Panc1 (cell line): ENCODE measurements around the gene UBAC2. TPM values are rescaled to one million over a fixed set of nuclear protein-coding genes. Genes with fewer than 3 reads are reported as not detected.

Experiments
- ATAC-seq: fragments of 200-7000 bp; cut with Tn5 transposase; 2 replicates; pipeline ENCODE4 v1.9.1; 2020; ENCODE audit warnings: mild to moderate bottlenecking, moderate library complexity
- BruUV-seq: library from RNA; stranded (reverse); fragments of 400-500 nt; replicated peaks from 2 replicates; lab custom pipeline; 2021; lab: Mats Ljungman, UMichigan
- CTCF ChIA-PET: fragments of 300-600 bp; sonication (Branson Sonifier 250); formaldehyde crosslinking; loops from one replicate; lab custom pipeline; 2022; ENCODE audit warnings: antibody characterized with exemption; lab: Charles Lee
- POLR2A ChIA-PET: fragments of 300-600 bp; sonication (Branson Sonifier 250); formaldehyde crosslinking; loops from one replicate; lab custom pipeline; 2022; ENCODE audit warnings: antibody characterized with exemption; lab: Charles Lee
- DNase-seq: peaks from one replicate; pipeline ENCODE4 v3.0.0-alpha.2; 2010; ENCODE audit warnings: low read depth, low spot score
- H3K27ac ChIP-seq: 2 replicates; pipeline ENCODE4 v1.5.1; 2011; ENCODE audit warnings: mild to moderate bottlenecking, low read length, inconsistent platforms
- H3K27me3 ChIP-seq: fragments of 200-500 bp; sonication (Bioruptor generic); 2 replicates; pipeline ENCODE4 v1.6.0; 2014; ENCODE audit warnings: low read length, inconsistent platforms; ENCODE audit not compliant: control insufficient read depth, insufficient read depth
- H3K36me3 ChIP-seq: fragments of 200-500 bp; sonication (Bioruptor generic); 2 replicates; pipeline ENCODE4 v1.5.1; 2014; ENCODE audit warnings: inconsistent platforms, mild to moderate bottlenecking, low read length, moderate library complexity; ENCODE audit not compliant: control insufficient read depth, insufficient read depth
- H3K4me1 ChIP-seq: 2 replicates; pipeline ENCODE4 v1.5.1; 2011; ENCODE audit warnings: inconsistent platforms, mild to moderate bottlenecking, low read length, moderate library complexity; ENCODE audit not compliant: control insufficient read depth, insufficient read depth
- H3K4me3 ChIP-seq, 2 experiments: 2 replicates each; pipeline ENCODE4 v1.5.1; 2011 to 2012; ENCODE audit warnings: low read depth in 2 of 2, low read length in 2 of 2, mild to moderate bottlenecking in 2 of 2, inconsistent platforms in 1 of 2, moderate library complexity in 1 of 2
- H3K9me3 ChIP-seq: fragments of 200-500 bp; sonication (Bioruptor generic); 2 replicates; pipeline ENCODE4 v1.5.1; 2014; ENCODE audit warnings: low read depth, mild to moderate bottlenecking, inconsistent platforms, low read length, moderate library complexity; ENCODE audit not compliant: control insufficient read depth, insufficient read depth
- CTCF ChIP-seq: fragments of 450-650 bp; IDR thresholded peaks from 2 replicates; pipeline ENCODE4 v1.5.1; 2017; ENCODE audit warnings: mild to moderate bottlenecking
- POLR2AphosphoS5 ChIP-seq: IDR thresholded peaks from 2 replicates; pipeline ENCODE4 v1.6.1; 2012; ENCODE audit warnings: mild to moderate bottlenecking, low read depth, low read length, moderate library complexity
- REST ChIP-seq, 2 experiments: IDR thresholded peaks; 2 replicates each; pipeline ENCODE4 v1.6.1; 2011 to 2012; ENCODE audit warnings: low read depth in 2 of 2, control low read depth in 1 of 2, low read length in 1 of 2, mild to moderate bottlenecking in 1 of 2, moderate library complexity in 1 of 2; ENCODE audit not compliant: insufficient read depth in 1 of 2
- SIN3A ChIP-seq: IDR thresholded peaks from 2 replicates; pipeline ENCODE4 v1.6.1; 2012; ENCODE audit warnings: low read depth, mild to moderate bottlenecking, low read length, moderate library complexity, borderline replicate concordance; ENCODE audit not compliant: insufficient read depth
- TCF7L2 ChIP-seq: IDR thresholded peaks from 2 replicates; pipeline ENCODE4 v1.6.1; 2011; ENCODE audit warnings: mild to moderate bottlenecking, low read depth, low read length, inconsistent platforms
- in situ Hi-C: cut with HindIII; loops from 2 replicates; pipeline ENCODE4 v1.10.0; 2016; ENCODE audit warnings: low sequenced_read_pairs, low pct_unique_long_range_greater_than_20kb
- intact Hi-C: fragments of 100-400 bp; cut with micrococcal nuclease; formaldehyde crosslinking; loops from one replicate; pipeline ENCODE4 v1.10.0; 2022; ENCODE audit not compliant: unreplicated experiment
- total RNA-seq: library from RNA; stranded (reverse); gene quantifications from one replicate; pipeline ENCODE4 v1.2.1, GENCODE V29; 2021; ENCODE audit not compliant: unreplicated experiment

The UBAC2 gene
- total RNA-seq, 1 experiment from 2014 or later, result 40.8 TPM

GRCh38 chr13:99285432-99286182 is 85.0 kb downstream of the UBAC2 start:
- in situ Hi-C loops (no loop called here), intact Hi-C loops (no loop called here)
- Histone ChIP-seq H3K27me3 (no peaks in the 10 kb centered on the region), H3K36me3 (no peaks in the 10 kb centered on the region), H3K27ac (no peak overlapping the region), H3K4me3 (no peak overlapping the region), H3K9me3 (no peaks in the 10 kb centered on the region), H3K4me1 (no peaks in the 10 kb centered on the region)
- ATAC-seq (no peak), DNase-seq (no peak)
- CTCF ChIA-PET, result no interaction called here
- POLR2A ChIA-PET, result no interaction called here
- TF ChIP-seq TCF7L2 (no peak), CTCF (no peak), SIN3A (no peak), POLR2AphosphoS5 (no peak), REST (IDR thresholded peaks at IDR 0.05; ENCODE audit: insufficient read depth in 1 of 2, low read depth in 2 of 2, low read length in 1 of 2) (no peak)
- BruUV-seq, result no TSS peak

GRCh38 chr13:99287551-99287950 is 86.9 kb downstream of the UBAC2 start:
- CTCF ChIA-PET, result no interaction called here
- TF ChIP-seq REST (IDR thresholded peaks at IDR 0.05; ENCODE audit: insufficient read depth in 1 of 2, low read depth in 2 of 2, low read length in 1 of 2) (no peak), POLR2AphosphoS5 (no peak), SIN3A (no peak), CTCF (no peak), TCF7L2 (no peak)
- ATAC-seq (no peak), DNase-seq (no peak)
- in situ Hi-C loops, result no loop called here
- Histone ChIP-seq H3K36me3 (no peaks in the 10 kb centered on the region), H3K4me1 (no peaks in the 10 kb centered on the region), H3K27ac (no peak overlapping the region), H3K9me3 (no peaks in the 10 kb centered on the region), H3K27me3 (no peaks in the 10 kb centered on the region), H3K4me3 (no peak overlapping the region)
- intact Hi-C loops, result no loop called here
- no TSS peak for BruUV-seq
- POLR2A ChIA-PET, result interaction anchor here (0.6 kb wide), 1 partner anchor 12 kb away, joined by 3 read pairs; no protein-coding TSS in a partner anchor
